ACHN (cell line): ENCODE data around the gene MEA1.
"Not testable (repeated sequence)": the region's sequence is repeated elsewhere in the genome, so short reads cannot be mapped to it uniquely, and the experiment has no call there.

Source experiments
- DNase-seq: peaks from one replicate; pipeline ENCODE4 v3.0.0-alpha.2; 2015
- in situ Hi-C: cut with HindIII; loops from 2 replicates; pipeline ENCODE4 v1.10.0; 2017; ENCODE audit warnings: low sequenced_read_pairs, low pct_ligation_motif_present, low pct_unique_long_range_greater_than_20kb

MEA1 gene

GRCh38 chr6:43043310-43043709 lies 29.6 kb upstream of the MEA1 start:
- DNase-seq, result no peak
- in situ Hi-C loops, result no loop called here

- in situ Hi-C loops, DNase-seq: not testable (repeated sequence)
These were observed 27.7 kb upstream of the MEA1 start for GRCh38 chr6:43041475-43041874.

GRCh38 chr6:43040542-43041257 lies 27.0 kb upstream of the MEA1 start:
- DNase-seq, result no peak
- in situ Hi-C loops, result no loop called here

- DNase-seq, result no peak
- in situ Hi-C loops, result no loop called here
These were observed 25.0 kb upstream of the MEA1 start for GRCh38 chr6:43038727-43039126.

DNA sequence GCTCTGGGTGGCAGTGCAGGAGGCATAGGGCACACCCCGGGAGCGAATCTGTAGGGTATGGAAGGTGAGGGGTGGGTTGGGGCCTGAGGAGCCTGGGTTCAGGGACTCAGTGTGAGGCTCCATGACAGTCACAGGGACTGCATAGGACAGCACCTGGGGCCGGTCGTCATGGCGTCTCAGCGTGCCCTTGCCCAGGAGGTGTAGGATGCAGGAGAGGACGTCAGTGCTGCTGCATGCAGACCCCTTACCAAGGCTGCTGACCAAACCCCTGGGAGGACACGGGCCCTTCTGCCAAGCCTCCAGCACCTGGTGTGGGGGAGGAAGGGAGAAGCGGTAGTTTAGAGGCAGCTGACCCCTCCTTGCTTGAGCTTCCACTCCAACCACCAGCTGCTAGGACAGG lies 24.0 kb upstream of the MEA1 start:
- in situ Hi-C loops, result no loop called here

GRCh38 chr6:43037197-43037596 lies 23.5 kb upstream of the MEA1 start:
- DNase-seq, result no peak
- in situ Hi-C loops, result no loop called here

More for the DNA sequence above, 24.0 kb upstream of the MEA1 start:
- DNase-seq, result no peak

GRCh38 chr6:43036712-43037111 lies 23.0 kb upstream of the MEA1 start:
- in situ Hi-C loops, result no loop called here
- DNase-seq, result no peak

DNA sequence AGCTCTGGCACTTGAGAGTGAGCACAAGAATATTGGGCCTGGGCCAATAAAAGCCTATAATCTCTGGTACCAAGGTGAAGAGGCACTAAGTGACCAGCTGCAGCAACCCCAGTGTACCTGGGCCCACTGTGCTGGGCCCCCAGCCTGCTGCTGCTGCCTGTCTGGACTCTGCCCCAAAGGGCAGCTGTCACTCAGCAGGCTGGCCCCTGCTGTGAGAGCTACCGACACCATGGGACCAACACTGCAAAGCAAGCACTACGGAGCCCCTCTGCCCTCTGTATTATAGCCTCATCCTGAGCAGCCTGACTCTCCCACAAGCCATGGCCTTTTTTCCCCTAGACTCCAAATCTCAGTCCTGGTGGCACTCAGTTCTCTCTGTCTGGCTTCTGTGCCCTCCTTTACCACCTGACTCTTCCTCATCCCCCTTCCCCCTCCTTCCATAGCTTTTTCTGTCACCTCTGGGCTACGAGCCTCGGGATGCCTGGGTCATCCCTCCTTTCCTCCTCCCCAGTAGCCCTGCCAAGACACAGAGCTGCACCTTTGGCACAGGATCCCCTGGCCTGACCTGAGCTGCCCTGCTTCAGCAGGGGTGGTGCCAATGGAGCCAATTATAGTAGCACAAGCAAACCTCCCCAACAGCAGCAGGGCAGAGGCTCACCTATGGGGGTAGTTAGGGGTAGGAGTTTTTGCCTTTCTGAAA lies 21.9 kb upstream of the MEA1 start:
- in situ Hi-C loops, result no loop called here
- no peak for DNase-seq

DNA sequence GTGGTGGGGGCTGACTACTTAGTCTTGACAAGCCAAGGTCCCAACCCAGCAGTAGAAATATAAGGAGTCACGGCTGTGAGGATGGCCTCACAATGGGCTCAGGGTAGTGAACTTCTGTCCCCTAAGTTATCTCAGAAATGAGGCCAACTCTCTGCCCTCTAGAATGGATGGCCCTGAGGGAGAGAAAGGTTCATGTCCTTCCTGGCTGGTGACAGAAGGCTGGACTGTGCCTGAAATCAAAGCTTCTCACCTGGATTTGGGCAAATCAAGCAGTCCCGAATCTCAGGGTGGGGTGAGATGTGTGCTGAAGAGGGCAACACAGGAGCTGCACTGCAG lies 20.4 kb upstream of the MEA1 start:
- in situ Hi-C loops, result no loop called here
- DNase-seq, result no peak

GRCh38 chr6:43033496-43034189 lies 19.9 kb upstream of the MEA1 start:
- in situ Hi-C loops, result no loop called here
- DNase-seq, result no peak

GRCh38 chr6:43032326-43032725 lies 18.6 kb upstream of the MEA1 start:
- in situ Hi-C loops, result no loop called here
- no peak for DNase-seq

- no peak for DNase-seq
- in situ Hi-C loops, result no loop called here
These were observed 15.4 kb upstream of the MEA1 start for GRCh38 chr6:43029120-43029519.

GRCh38 chr6:43026365-43026764 lies 12.6 kb upstream of the MEA1 start:
- in situ Hi-C loops, result no loop called here
- no peak for DNase-seq

DNA sequence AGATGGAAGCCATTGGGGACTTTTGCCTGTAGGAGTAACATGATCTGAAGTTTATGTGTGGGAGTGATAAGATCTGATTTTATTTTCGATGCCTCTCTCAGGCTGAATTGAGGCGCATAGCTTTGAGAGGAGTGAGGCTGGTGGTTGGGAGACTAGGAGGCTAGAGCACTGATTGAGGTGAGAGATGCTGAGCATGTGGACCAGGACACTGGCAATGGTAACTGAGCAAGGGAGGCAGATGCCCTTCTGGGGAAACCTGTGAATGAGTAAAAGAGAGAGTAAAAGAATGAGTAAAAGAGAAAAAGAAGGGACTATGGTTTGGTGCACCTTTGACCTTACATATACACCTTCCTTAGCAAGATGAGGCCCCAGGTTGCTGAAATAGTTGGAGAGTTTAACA lies 10.7 kb upstream of the MEA1 start:
- no peak for DNase-seq
- in situ Hi-C loops, result no loop called here

- in situ Hi-C loops, result no loop called here
- DNase-seq, result peak; percentile 72
These were observed 7.7 kb upstream of the MEA1 start, which contains the start of gene RRP36 for GRCh38 chr6:43021270-43022047. Gene RRP36, plus strand, starts transcription at chr6:43021623. Its CDS starts 32 bp downstream, at chr6:43021655.

- in situ Hi-C loops, result no loop called here
- no peak for DNase-seq
These were observed 7.1 kb upstream of the MEA1 start for GRCh38 chr6:43020847-43021246.

DNA sequence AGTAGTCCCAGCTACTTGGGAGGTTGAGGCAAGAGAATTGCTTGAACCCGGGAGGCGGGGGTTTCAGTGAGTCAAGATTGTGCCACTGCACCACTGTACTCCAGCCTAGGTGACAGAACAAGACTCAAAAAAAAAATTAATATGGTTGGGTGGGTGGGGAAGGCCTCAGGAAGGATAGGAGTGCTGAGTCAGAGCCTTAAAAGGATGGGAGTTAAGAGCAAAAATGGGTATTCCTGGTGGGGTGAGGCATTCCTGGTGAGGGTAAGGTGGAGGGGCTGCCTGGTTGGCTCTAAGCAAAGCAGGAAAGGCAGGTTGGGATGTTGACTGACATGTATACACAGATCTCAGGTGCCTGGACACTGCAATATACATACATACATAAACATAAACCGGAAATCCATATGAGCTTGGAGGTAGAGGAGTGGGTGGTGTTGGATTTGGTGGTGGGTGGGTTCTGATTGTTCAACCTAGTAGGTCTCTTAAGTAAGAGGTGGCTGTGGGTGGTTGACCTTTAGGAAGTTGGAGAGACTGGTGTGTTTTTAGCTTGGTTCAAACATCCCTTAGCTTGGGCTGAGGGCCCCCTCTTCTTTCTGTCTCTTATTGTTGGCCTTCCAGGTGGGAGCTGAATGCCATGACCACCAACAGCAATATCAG lies 6.4 kb upstream of the MEA1 start:
- in situ Hi-C loops, result no loop called here
- no peak for DNase-seq

- no peak for DNase-seq
- in situ Hi-C loops, result no loop called here
These were observed 5.4 kb upstream of the MEA1 start for GRCh38 chr6:43019152-43019551.

DNA sequence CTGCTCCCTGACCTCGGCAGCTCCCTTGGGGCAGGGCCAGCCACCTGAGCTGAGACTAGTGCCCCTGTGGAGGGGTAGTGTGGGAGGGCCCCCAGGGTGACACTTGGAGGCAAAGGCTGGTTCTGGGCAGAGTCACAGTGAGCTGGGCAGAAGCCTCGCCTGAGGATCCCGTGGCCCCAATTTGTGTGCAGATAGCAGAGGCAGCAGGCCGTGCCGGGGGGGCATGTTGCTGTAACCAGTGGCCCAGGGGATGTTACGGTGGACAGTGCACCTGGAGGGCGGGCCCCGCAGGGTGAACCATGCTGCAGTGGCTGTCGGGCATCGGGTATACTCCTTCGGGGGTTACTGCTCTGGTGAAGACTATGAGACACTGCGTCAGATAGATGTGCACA lies 3.2 kb upstream of the MEA1 start:
- DNase-seq, result no peak
- in situ Hi-C loops, result no loop called here
